Measurements from ENCODE around the gene TMBIM1.

Gene TMBIM1

DNA sequence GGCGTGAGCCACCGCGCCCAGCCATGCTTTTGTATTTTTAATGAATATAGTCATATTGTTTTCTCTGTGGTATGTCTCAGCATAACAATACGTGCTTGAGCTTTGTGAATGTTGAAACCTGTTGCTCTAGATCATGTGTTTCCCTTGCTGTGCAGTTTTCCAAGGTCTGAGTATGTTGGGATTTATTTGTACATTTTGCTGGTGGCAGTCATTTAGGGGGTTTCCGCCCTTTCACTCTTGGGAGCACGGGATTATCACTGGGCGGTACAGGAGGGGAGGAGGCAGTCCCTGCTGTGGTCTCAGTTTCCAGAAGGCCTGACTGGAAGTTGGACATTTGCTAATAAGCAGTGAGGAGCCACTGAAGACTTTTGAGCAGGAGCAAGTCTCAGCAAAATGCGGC, 39.4 kb upstream of the TMBIM1 start:
- no peak for TF ChIP-seq CTCF (conservative IDR thresholded peaks at IDR 0.05; ENCODE audit: low read depth)
- no peak for DNase-seq (ENCODE audit: low spot score)
- no peak overlapping the region for H3K27ac ChIP-seq
- ChIA-PET CTCF (interaction anchor here (0.6 to 0.8 kb wide), 2 partner anchors 13 to 59 kb away, joined by 3 read pairs; no protein-coding TSS in a partner anchor), POLR2A (ENCODE audit: low non-redundant PET) (no interaction called here)

DNA sequence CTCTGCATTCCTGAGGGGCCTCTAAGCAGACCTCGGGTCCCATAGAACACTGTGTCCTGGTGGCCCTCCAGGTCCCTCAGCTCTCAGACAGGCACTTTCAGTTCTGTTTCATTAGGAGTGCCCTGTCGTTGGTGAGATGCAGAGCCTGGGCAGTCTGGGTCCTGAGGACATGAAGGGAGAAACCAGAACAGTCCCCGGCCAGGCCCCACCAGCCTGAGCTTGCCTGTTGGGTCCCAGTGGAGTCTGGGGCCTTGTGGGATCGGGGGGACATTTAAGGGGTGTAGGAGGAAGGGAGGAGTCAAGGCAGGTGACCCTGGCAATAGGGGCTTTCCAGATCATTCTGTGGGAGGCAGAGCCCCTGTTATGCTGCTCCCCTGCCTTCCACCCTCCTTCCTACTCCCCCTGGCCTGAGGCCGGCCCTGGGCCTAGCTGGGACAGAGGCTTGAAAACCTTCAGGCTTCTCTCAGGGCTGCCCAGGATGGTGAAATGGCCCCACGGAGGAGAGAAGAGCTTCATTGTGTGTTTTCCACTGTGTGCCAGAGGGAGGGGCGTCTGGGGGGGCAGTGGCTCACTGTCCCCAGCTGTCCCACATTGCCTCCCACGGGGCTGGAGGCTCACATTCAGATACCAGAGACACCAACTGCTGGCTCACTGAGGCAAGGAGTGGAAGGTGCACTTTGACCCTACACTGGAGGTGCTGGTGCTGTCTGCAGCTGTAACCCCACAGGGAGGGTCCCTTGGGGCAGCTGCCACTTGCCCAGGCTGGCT, 37.7 kb upstream of the TMBIM1 start:
- TF ChIP-seq CTCF (conservative IDR thresholded peaks at IDR 0.05; ENCODE audit: low read depth), result no peak
- H3K27ac ChIP-seq, result no peak overlapping the region
- CTCF ChIA-PET, result no interaction called here
- DNase-seq (ENCODE audit: low spot score), result no peak
- POLR2A ChIA-PET (ENCODE audit: low non-redundant PET), result no interaction called here

GRCh38 chr2:218329027-218329825, 36.9 kb upstream of the TMBIM1 start:
- ChIA-PET POLR2A (ENCODE audit: low non-redundant PET) (interaction anchor here (0.7 kb wide), 1 partner anchor 28 kb away, joined by 3 read pairs; no protein-coding TSS in a partner anchor), CTCF (no interaction called here)
- DNase-seq (ENCODE audit: low spot score), result no peak
- no peak for TF ChIP-seq CTCF (conservative IDR thresholded peaks at IDR 0.05; ENCODE audit: low read depth)
- no peak overlapping the region for H3K27ac ChIP-seq

- TF ChIP-seq CTCF (conservative IDR thresholded peaks at IDR 0.05; ENCODE audit: low read depth), result no peak
- POLR2A ChIA-PET (ENCODE audit: low non-redundant PET), result interaction anchor here (0.7 kb wide), 1 partner anchor 27 kb away, joined by 3 read pairs; no protein-coding TSS in a partner anchor
- no peak overlapping the region for H3K27ac ChIP-seq
- CTCF ChIA-PET, result interaction anchor here (0.8 to 1.5 kb wide), 2 partner anchors 27 to 189 kb away, joined by 3 to 5 read pairs; no protein-coding TSS in a partner anchor
- no peak for DNase-seq (ENCODE audit: low spot score)
Measured at GRCh38 chr2:218328294-218328693, 36.0 kb upstream of the TMBIM1 start.

GRCh38 chr2:218327451-218328210, 35.3 kb upstream of the TMBIM1 start:
- CTCF ChIA-PET, result interaction anchor here (0.8 to 1.5 kb wide), 2 partner anchors 26 to 190 kb away, joined by 3 to 5 read pairs; no protein-coding TSS in a partner anchor
- no peak for DNase-seq (ENCODE audit: low spot score)
- no peak for TF ChIP-seq CTCF (conservative IDR thresholded peaks at IDR 0.05; ENCODE audit: low read depth)
- POLR2A ChIA-PET (ENCODE audit: low non-redundant PET), result no interaction called here
- H3K27ac ChIP-seq, result no peak overlapping the region

DNA sequence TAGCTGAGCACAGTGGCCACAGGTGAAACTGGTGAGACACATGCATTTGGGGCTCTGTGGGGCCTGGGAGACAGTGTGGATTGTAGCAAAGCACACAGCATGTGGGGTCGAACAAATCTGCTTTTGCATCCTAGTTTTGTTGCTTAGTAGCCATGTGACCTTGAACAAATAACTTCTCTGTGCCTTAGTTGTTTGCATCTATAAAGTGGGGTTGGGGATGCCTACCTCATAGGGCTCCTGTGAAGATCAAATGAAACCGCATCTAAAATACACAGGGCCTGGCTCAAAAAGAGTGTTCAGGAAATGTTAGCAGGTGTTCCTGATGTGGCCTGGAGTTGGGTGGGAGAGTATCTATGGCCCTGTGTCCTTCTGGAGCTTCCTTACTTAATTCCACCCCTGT, 34.0 kb upstream of the TMBIM1 start:
- ChIA-PET POLR2A (ENCODE audit: low non-redundant PET) (no interaction called here), CTCF (interaction anchor here (0.5 kb wide), 1 partner anchor 385 kb away, joined by 3 read pairs; the partner anchor contains the start of gene TTLL4)
- no peak for TF ChIP-seq CTCF (conservative IDR thresholded peaks at IDR 0.05; ENCODE audit: low read depth)

More for the DNA sequence above, 34.0 kb upstream of the TMBIM1 start:
- no peak for DNase-seq (ENCODE audit: low spot score)
- no peak overlapping the region for H3K27ac ChIP-seq

Data from RWPE1 (cell line).